GM12878 (cell line): Measurements from ENCODE around the gene MGARP. TPM values are rescaled to one million over a fixed set of nuclear protein-coding genes. Genes with fewer than 3 reads are reported as not detected.

Experiments used
- ATAC-seq: fragments of 200-7000 bp; cut with Tn5 transposase; 3 replicates; pipeline ENCODE4 v1.9.1; 2020; ENCODE audit warnings: mild to moderate bottlenecking, moderate library complexity
- BruUV-seq: library from RNA; stranded (reverse); fragments of 400-500 nt; replicated peaks from 2 replicates; lab custom pipeline; 2021; lab: Mats Ljungman, UMichigan
- CTCF ChIA-PET: fragments of 300-600 bp; sonication (Branson Sonifier 250); formaldehyde crosslinking; extraction: SDS; loops from one replicate; lab custom pipeline; 2021; ENCODE audit warnings: inconsistent platforms; lab: Yijun Ruan, JAX
- POLR2A ChIA-PET: fragments of 350-600 bp; formaldehyde crosslinking; extraction: SDS; loops from one replicate; lab custom pipeline; 2021; ENCODE audit warnings: inconsistent platforms; lab: Charles Lee
- RAD21 ChIA-PET: fragments of 300-600 bp; sonication (Branson Sonifier 250); formaldehyde crosslinking; loops from one replicate; lab custom pipeline; 2023; ENCODE audit warnings: antibody characterized with exemption; ENCODE audit not compliant: unreplicated experiment; lab: Charles Lee
- SMC1A ChIA-PET: fragments of 300-600 bp; sonication (Branson Sonifier 250); formaldehyde crosslinking; loops from one replicate; lab custom pipeline; 2023; ENCODE audit not compliant: unreplicated experiment, uncharacterized antibody; lab: Charles Lee
- DNase-seq: peaks from one replicate; pipeline ENCODE4 v3.0.0-alpha.2; 2011; ENCODE audit warnings: low read depth, low spot score
- FAIRE-seq: peaks from 3 replicates; lab custom pipeline; 2011; peaks lifted over from hg19 to GRCh38; lab: Jason Lieb, UNC
- H2AFZ ChIP-seq: 2 replicates; pipeline ENCODE4 v1.6.0; 2011; ENCODE audit warnings: low read depth, low read length, control low read depth; ENCODE audit not compliant: control insufficient read depth
- H3K27ac ChIP-seq: 2 replicates; pipeline ENCODE4 v1.5.1; 2011; ENCODE audit warnings: control low read depth; ENCODE audit not compliant: control insufficient read depth, insufficient read depth
- H3K27me3 ChIP-seq, 2 experiments: replicated peaks in 1 of 2; 2 replicates each; pipeline versions ENCODE4 v1.6.0 to v1.6.1; 2011; ENCODE audit warnings: low read length in 1 of 2; ENCODE audit not compliant: control insufficient read depth in 2 of 2, insufficient read depth in 2 of 2
- H3K36me3 ChIP-seq, 2 experiments: 2 replicates each; pipeline ENCODE4 v1.5.1; 2011; ENCODE audit warnings: low read length in 1 of 2; ENCODE audit not compliant: control insufficient read depth in 2 of 2, insufficient read depth in 2 of 2
- H3K4me1 ChIP-seq: 2 replicates; pipeline ENCODE4 v1.6.1; 2011; ENCODE audit warnings: mild to moderate bottlenecking, low read length, moderate library complexity, mixed read lengths; ENCODE audit not compliant: control insufficient read depth, insufficient read depth
- H3K4me2 ChIP-seq: 2 replicates; pipeline ENCODE4 v1.6.0; 2011; ENCODE audit warnings: control low read depth; ENCODE audit not compliant: control insufficient read depth, insufficient read depth
- H3K4me3 ChIP-seq: fragments of 200-600 bp; sonication (generic); 2 replicates; pipeline ENCODE4 v1.5.1; 2016
- H3K79me2 ChIP-seq: 2 replicates; pipeline ENCODE4 v1.6.0; 2011; ENCODE audit warnings: low read length; ENCODE audit not compliant: control insufficient read depth, insufficient read depth
- H3K9ac ChIP-seq: 2 replicates; pipeline ENCODE4 v1.8.0; 2011; ENCODE audit warnings: low read length, control low read depth, mixed read lengths; ENCODE audit not compliant: control insufficient read depth, insufficient read depth
- H3K9me3 ChIP-seq: replicated peaks from 3 replicates; pipeline ENCODE4 v1.5.1; 2011; ENCODE audit warnings: mild to moderate bottlenecking, low read length; ENCODE audit not compliant: control insufficient read depth, insufficient read depth
- H4K20me1 ChIP-seq: 2 replicates; pipeline ENCODE4 v1.6.0; 2011; ENCODE audit not compliant: control insufficient read depth, insufficient read depth
- EZH2 ChIP-seq: IDR thresholded peaks from 2 replicates; pipeline ENCODE4 v1.6.1; 2012; ENCODE audit warnings: low read depth, mild to moderate bottlenecking, control low read depth, inconsistent platforms, low read length, borderline replicate concordance; ENCODE audit not compliant: control insufficient read depth
- HDAC6 ChIP-seq: fragments of 200-600 bp; sonication (generic); IDR thresholded peaks from one replicate; pipeline ENCODE4 v1.8.0; 2017; ENCODE audit warnings: antibody characterized with exemption; ENCODE audit not compliant: unreplicated experiment
- KDM1A ChIP-seq: fragments of 200-600 bp; sonication (generic); IDR thresholded peaks from 2 replicates; pipeline ENCODE4 v1.6.1; 2016; ENCODE audit warnings: borderline replicate concordance
- STAT1 ChIP-seq: fragments of 450-650 bp; conservative IDR thresholded peaks from 2 replicates; pipeline ENCODE4 v1.6.1; 2014; ENCODE audit warnings: antibody characterized with exemption, mild to moderate bottlenecking
- WGBS: methylation state at CpG from one replicate; pipeline ENCODE4 v1.1.6; 2016; ENCODE audit warnings: low lambda C conversion rate; ENCODE audit not compliant: insufficient replicate concordance, insufficient coverage; ENCODE audit errors: missing lambda C conversion rate; 5-methylcytosine and 5-hydroxymethylcytosine counted together
- in situ Hi-C: fragments of 300-500 bp; cut with MboI; formaldehyde crosslinking; loops from 9 replicates; pipeline ENCODE4 v1.14.3; 2018; ENCODE audit warnings: mixed read lengths
- intact Hi-C: fragments of 100-400 bp; cut with micrococcal nuclease; formaldehyde crosslinking; loops from one replicate; pipeline ENCODE4 v1.14.2; 2022; ENCODE audit not compliant: unreplicated experiment
- polyA plus RNA-seq, 11 experiments: library from polyadenylated mRNA; depleted of rRNA in 4 of 11; unstranded in 6 of 11; stranded (reverse) in 5 of 11; fragments of >200 nt; fragmentation: Nextera tagmentation in 4 of 11; fragmentation: Illumina TruSeq in 1 of 11; extraction: Ambion mirVana in 4 of 11; extraction: Trizol in 1 of 11; gene quantifications; 1 replicate in 1 of 11; 2 replicates in 10 of 11; pipeline versions ENCODE4 v1.2.1 to v1.2.3, GENCODE V29; 2011 to 2016; ENCODE audit warnings: inconsistent platforms in 2 of 11, missing spikeins in 2 of 11, low read depth in 1 of 11
- total RNA-seq, 4 experiments: library from RNA; depleted of rRNA in 3 of 4; stranded (reverse); fragments of >200 nt in 3 of 4; fragmentation: Illumina TruSeq in 1 of 4; extraction: Trizol in 1 of 4; gene quantifications; 2 replicates each; pipeline versions ENCODE4 v1.2.1 to v1.2.3, GENCODE V29; 2013 to 2021
- TF ChIP-seq, protein P1 (sequence below): IDR thresholded peaks from 2 replicates; pipeline ENCODE4 v1.6.1; 2011; ENCODE audit warnings: low read depth, mild to moderate bottlenecking, low read length, moderate library complexity, borderline replicate concordance; ENCODE audit errors: extremely low read depth

The MGARP gene
- total and polyA plus RNA-seq, 10 of the 15 experiments (the other 5 are each of a cell fraction or from before 2014, with no cell fraction given): 0.04 to 0.23 (median 0.08) TPM; not detected in 7

DNA sequence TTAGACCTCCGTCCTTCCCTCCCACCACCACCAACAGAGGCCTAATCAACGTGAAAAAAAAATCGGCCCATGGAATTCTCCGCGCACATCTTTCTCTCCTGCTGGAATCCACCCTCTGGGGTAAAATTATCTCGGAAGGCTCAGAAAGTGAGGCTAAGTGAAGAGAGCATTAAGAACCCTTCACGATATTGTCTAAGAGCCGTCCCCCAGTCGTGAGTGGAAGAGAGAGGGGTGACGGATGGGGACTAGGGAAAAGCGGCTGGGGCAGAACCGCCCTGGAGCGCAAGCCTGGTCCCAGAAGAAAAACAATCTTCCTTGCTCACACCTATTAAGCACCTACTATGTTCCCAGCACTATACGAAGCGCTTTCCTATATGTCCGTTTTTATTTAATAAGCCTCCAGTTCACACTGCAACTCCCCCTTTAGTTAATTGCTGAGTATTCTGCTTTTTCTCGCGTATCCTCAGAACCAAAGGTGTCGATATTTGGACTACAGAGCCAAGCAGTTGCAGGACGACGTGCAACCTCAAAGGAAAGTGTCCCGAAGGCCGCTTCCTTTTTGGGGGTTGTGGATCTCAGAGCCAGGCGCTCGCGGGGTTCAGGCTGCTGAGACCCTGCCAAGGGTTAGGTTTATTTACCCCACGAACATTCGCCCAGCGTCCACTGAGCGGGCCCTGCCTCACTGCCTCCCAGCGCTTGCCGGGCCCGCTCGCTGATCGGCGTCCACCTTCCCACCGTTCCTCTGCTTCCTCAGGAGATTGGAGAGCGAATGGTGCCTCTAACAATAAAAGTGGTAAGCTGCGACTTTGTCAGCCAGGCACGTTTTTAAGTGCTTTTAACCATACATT lies 889 bp downstream of the MGARP start (continued):
- no peak for TF ChIP-seq KDM1A
- TF ChIP-seq, protein P1, sequence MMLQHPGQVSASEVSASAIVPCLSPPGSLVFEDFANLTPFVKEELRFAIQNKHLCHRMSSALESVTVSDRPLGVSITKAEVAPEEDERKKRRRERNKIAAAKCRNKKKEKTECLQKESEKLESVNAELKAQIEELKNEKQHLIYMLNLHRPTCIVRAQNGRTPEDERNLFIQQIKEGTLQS: no peak
- TF ChIP-seq HDAC6: no peak

GRCh38 chr4:139278485-139278884 lies 1.5 kb downstream of the MGARP start:
- Histone ChIP-seq H4K20me1 (no peaks in the 10 kb centered on the region), H3K9me3 (no peaks in the 10 kb centered on the region; the same call in 2 of the 3 replicates), H3K27ac (no peak overlapping the region), H3K27me3 (peaks cover 8 to 19% of the 10 kb centered on the region in 2 experiments), H3K4me1 (no peaks in the 10 kb centered on the region), H3K36me3 (no peaks in the 10 kb centered on the region), H3K9ac (no peak overlapping the region), H3K4me2 (no peak overlapping the region), H3K4me3 (no peak overlapping the region), H2AFZ (no peak overlapping the region), H3K79me2 (no peaks in the 10 kb centered on the region)
- no peak for ATAC-seq
- WGBS: 67% methylated on average over 16 of the region's 16 CpGs
- TF ChIP-seq STAT1 (no peak), EZH2 (0 out of 2 replicates have a peak, but pooled peaks have one; percentile 40)
- ChIA-PET POLR2A (no interaction called here), CTCF (interaction anchor here (1.0 kb wide), 1 partner anchor 17 kb away, joined by 4 read pairs; no protein-coding TSS in a partner anchor), SMC1A (interaction anchor here (0.6 kb wide), 1 partner anchor 1566 kb away, joined by 3 read pairs; no protein-coding TSS in a partner anchor), RAD21 (no interaction called here)
- in situ Hi-C loops: no loop called here
- no peak for FAIRE-seq
- intact Hi-C loops: no loop called here
- no peak for DNase-seq
- BruUV-seq: no TSS peak
